Measurements from ENCODE around the gene NPC1.
"Not testable (repeated sequence)": the region's sequence is repeated elsewhere in the genome, so short reads cannot be mapped to it uniquely, and the experiment has no call there.

The NPC1 gene

DNA sequence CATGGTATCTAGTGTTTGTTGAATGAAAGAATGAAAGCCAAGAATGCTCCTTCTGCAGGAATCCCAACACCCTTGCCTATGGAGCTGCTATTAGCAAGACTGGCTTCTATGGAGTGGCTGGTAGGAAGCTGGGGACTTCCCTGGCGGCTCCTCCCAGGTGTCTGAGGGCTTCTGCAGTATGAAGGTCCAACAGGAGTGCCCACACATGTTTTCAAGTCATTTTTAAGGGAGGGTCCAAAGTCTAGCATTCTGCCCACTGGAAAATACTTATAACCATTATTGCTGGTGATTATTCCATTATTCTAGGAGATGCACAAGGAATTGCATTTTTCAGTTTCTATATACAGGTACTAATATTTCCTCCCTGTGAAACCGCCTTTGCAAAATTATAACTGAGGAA lies 21.9 kb upstream of the NPC1 start:
- DNase-seq = no peak

- DNase-seq = no peak
These were observed 19.6 kb upstream of the NPC1 start for GRCh38 chr18:23605941-23606340.

DNA sequence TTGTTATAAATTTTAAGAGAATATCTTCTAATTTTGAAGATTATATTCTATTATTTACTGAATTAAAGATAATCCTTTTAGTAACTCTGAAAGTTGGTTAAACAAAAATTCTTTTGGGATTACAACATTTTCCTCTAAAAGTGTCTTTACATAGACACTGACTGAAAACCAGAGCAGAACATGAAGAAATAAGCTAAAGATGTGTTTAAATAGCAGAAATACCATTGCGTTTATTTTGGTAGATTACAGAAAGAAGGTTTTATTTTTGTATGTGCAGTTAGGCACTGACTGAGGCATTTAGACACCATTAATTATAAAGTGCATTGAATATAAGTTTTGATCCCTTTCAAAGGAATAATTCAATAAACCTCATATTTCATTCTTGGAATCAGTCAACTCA lies 13.5 kb upstream of the NPC1 start:
- no peak for DNase-seq

DNA sequence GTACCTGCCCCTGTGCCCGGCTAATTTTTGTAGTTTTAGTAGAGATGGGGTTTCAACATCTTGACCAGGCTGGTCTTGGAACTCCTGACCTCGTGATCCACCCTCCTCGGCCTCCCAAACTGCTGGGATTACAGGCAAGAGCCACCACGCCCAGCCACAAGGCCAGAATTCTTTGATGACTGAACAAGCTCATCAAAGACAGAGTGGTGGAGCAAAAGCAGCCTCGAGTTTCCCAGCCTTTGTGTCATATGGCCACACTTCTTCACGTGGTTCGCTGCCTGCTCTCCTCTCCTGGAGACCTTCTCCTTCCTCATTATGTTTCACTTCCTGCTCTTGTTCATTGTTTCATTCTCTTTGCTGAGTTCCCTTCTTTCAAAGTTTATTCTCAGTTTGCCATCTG lies 9.9 kb upstream of the NPC1 start:
- no peak for DNase-seq

- no peak for DNase-seq
These were observed 9.3 kb upstream of the NPC1 start for GRCh38 chr18:23595591-23595990.

GRCh38 chr18:23593720-23594119 lies 7.4 kb upstream of the NPC1 start:
- no peak for DNase-seq

GRCh38 chr18:23592911-23593310 lies 6.6 kb upstream of the NPC1 start:
- no peak for DNase-seq

DNA sequence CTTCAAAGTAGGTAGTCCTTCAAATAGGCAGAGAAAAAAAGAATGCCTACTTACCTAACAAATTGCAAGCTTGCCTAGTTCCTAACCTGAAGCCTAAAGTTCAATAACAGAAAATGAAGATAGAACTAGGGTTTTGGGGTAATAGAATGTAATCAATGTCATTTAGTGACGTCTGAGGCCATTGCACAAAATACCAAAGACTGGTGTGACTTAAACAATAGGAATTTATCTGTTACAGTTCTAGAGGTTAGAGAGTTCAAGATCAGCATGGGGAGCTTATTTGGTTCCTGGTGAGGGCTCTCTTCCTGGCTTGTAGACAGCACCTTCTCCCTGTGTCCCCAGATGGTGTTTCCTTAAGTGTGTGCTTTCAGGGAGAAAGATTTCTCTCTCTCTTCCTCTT lies 4.7 kb upstream of the NPC1 start:
- DNase-seq = no peak

DNA sequence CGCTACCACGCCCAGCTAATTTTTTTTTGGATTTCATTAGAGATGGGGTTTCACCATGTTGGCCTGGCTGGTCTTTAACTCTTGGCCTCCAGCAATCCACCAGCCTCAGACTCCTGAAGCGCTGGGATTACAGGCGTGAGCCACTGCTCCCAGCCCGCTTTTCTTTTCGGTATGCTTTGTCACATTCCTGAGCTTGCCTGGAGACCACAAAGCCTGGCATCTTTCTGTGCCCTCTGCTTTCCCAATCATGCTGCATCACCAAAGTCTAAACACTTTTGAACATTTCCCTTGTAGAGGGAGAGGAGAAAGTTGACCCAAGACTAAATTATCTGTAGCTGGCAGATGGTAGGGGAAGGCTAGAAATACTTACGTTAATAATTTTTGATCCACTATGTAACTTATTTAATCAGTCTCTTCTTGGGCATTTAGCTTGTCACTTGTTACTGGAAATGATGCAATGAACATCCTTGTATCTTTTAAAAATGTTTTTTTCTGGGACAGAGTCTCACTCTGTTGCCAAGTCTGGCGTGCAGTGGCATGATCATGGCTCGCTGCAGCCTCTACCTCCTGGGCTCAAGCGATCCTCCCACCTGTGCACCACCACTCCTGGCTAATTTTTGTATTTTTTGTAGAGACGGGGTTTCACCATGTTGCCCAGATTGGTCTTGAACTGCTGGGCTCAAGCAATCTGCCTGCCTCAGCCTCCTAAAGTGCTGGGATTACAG lies 2.7 kb upstream of the NPC1 start:
- no peak for DNase-seq

DNA sequence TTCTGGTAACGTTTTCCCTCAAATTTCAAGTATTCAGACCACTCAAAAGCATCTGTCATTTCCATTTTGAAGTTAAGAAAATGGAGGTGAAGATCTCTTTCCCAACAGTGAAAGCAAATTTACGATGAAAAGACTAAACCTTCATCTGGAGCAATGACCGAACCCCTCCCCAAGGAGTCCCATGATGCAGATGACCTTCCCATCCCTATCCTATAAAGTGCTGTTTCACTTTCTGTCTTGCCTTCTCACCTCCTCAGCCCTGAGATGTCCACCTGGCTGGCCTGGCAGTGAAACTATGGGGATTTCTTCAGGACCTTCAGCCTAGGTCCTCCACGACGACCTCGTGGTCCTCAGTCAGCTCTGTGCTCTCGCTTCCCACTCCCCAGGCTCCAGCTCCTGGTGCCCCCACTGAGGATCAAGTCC lies 925 bp upstream of the NPC1 start:
- DNase-seq = no peak

DNA sequence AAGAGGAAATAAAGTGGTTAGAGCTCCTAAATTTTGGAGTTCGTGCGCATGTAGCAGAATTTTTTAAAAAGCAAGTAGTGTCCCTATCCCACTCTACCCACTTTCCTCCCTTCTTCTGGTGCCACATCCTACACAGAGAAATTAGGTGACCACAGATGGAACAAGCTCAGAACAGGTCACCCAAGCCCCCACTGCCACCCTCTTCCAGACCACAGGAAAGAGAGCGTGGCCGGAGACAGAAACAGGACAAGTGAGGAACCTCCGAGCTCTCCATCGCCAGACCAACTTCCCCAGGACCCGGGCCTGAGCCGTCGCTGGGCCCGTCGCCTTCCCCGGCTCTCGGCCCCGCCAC lies 433 bp downstream of the NPC1 start:
- DNase-seq = no peak

DNA sequence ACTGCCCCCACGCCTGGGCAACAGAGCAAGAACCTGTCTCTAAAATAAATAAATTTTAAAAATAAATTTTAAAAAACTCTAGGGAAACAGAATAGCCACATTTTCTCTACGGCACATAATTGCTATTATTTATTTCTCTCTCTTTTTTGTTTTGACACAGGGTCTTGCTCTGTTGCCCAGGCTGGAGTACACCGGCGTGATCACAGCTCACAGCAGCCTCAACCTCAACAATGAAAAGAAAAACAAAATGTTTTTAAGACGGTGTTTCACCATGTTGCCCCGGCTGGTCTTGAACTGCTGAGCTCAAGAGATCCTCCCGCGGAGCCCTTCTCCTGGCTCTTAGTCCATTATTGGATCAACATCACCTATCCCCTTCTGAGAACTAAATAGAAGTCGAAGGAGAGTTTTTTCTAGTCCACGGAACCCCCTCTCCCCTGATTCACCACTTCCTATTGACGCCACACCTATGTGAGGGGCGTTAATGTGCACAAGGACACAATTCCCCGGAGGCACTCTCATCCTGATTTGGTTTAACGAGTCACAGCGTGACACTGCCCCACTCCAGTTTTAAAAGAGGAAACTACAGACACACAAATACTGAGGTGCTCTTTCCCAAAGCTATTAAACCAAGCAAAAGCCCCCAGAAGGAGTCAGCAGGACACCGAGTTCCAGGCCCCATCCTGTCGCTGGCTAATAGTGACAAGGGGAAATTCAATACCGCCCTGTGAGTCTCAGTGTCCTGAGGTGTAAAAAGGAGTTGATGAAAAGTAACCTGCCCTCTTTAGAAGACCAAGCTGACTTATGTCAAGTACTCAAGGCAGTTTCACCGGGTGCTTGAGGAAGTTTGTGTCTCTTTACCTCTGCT lies 1.1 kb downstream of the NPC1 start:
- no peak for DNase-seq

DNA sequence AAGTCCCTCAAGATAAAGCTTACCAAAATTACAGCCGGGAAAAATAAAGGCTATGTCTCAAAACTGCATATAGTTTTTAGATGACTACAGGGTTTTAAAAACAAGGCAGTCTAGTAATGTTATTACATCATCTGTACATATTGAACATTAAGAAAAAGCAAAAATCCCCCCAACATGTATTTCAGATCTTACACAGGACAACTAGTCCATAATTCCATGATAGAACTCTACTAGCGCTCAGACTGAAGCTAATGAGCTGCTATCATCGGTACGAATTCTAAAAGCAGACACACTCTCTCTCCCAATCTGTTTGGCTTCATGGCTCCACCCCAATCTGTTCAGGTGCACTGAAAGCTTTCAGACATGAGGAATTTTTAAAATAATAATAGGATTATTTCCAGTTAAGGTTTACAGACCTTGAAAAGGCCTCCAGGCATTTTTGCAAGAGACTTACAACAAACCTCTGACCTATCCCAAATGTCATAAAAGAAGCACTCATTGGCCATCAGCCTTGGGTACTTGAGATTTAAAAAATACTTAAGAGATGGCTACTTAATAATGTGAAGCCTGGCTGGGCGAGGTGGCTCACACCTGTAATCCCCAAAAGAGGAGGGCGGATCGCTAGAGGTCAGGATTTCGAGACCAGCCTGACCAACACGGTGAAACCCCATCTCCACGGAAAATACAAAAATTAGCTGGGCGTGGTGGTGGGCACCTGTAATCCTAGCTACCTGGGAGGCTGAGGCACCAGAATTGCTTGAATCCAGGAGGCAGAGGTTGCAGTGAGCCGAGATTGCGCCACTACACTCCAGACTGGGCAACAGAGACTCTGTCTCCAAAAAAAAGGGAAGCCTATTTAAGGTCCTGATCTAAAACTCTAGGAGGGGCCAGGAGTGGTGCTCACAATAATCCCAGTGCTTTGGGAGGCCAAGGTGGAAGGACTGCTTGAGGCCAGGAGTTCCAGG lies 2.0 kb downstream of the NPC1 start:
- no peak for DNase-seq

DNA sequence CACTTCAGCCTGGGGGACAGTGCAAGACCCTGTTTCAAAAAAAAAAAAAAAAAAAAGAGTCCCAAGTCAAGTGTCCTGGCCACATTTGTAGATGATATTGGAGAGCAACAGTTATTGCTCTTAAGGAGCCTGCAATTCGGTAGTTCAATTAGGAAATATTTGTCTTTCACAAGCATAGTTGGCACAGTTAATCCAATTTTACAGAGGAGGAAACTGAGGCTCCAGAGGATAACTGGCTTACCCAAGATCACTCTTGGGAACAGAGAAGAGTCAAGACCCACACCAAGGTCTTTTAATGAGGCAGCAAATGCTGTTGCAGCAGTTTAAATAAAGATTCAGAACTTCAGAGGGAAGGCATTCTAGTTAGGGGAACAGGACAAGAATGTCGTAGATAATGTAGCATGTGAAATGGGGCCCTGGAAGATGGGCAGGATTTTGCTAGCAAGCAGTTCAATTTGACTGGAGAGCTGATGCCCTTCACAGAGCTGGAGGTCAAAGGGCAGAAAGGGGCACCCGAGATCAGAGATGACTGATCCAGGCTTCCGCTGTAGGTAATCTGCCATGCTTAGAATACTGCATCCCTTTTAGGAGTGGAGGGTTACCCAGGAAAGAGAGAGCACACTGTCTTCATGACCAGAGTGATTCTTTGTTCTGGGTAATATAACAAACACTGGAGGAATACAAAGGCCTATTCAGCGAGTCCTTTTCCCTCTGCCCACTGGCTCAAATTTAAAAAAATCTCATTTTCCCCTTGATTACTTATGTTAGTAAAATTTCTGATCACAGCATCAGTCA lies 3.0 kb downstream of the NPC1 start:
- no peak for DNase-seq

DNA sequence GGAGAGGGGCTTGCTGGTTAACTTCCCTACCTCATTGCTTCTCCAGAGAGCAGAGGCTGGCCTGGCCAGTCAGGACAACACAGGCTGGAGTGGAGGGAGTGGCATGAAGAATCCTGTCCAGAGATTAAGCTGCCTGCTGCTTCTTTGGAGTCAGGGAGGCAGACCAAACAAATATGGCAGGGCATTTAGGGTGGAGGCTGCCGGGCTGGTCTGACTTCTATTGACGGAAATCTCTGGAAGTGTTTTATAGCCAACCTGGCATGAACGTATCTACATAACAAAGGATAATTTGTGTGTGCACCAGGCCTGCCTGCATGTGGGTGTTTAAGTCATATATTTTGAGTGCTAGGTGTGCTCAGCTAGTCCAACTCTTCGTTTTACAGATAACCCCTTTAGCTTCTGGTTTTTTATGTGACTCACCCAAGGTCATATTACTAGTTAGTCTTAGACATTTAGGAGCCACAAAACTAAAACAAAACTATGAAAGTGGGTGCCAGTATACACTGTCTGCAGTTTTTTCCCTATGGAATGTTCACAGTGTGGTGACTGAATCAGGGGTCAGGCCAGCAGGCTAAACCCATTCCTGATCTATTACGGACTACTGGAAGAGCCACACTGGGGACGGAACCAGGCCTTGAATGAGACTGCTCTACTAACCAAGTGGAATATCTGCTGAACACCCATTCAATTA lies 5.5 kb downstream of the NPC1 start:
- DNase-seq = no peak

DNA sequence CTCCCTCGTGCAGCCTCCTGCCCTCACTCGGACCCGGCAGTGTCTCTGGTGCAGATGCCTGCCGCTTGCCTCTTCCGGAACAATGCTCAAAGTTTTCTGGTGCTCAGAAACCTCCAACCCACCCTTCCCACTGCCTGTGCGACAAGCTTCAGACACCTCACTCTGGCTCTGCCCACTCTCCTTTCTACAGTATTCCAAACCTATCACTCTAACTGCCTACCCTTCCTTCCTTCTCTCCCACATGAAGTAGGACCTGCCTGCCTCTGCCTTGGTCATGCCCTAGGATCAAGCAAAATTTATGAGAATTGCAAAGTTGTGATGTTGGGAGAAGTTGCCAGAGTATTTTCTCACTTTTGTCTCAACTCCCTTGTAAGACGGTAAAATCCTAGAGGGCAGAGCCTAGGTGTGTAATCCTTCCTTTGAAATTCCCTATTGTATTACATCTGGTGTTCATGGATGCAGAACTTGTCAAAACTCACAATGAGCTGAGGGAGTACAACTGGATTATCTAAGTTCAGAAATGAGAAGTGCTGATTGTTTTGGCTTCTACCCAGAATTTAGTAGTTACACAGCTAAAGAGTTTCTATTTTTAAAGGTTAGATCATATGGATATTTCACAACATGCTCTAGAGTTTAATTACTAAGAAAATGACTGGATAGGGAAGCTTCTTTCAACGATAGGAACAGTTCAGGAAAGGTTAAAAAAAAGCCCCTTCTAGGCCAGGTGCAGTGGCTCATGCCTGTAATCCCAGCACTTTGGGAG lies 7.2 kb downstream of the NPC1 start:
- no peak for DNase-seq

- no peak for DNase-seq
These were observed 8.1 kb downstream of the NPC1 start for GRCh38 chr18:23578067-23578701.

DNA sequence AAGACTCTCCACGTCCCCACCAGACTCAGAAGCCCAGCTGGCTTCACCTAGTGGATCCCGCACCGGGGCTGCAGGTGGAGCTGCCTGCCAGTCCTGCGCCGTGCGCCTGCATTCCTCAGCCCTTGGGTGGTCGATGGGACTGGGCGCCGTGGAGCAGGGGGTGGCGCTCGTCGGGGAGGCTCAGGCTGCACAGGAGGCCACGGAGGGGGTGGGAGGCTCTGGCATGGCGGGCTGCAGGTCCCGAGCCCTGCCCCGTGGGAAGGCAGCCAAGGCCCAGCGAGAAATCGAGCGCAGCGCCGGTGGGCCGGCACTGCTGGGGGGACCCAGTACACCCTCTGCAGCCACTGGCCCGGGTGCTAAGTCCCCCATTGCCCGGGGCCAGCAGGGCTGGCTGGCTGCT lies 8.8 kb downstream of the NPC1 start:
- DNase-seq = not testable (repeated sequence)

- DNase-seq = no peak
These were observed 11.0 kb downstream of the NPC1 start for GRCh38 chr18:23575309-23575651.

GRCh38 chr18:23574611-23575308 lies 11.5 kb downstream of the NPC1 start:
- no peak for DNase-seq
